Muscle layer of colon (tissue), 2 donors: Measurements from ENCODE around the gene MALT1.

ENCODE experiments used
- H3K27ac ChIP-seq: one replicate; pipeline ENCODE4 v1.7.0; 2013; ENCODE audit warnings: low read depth, mild to moderate bottlenecking, low read length, moderate library complexity
- H3K27me3 ChIP-seq, 2 donors: one replicate each; pipeline ENCODE4 v1.7.0; 2013; ENCODE audit warnings: low read length in 2 of 2, mild to moderate bottlenecking in 2 of 2; ENCODE audit not compliant: insufficient read depth in 2 of 2, control insufficient read depth in 1 of 2
- H3K36me3 ChIP-seq: one replicate; pipeline ENCODE4 v1.7.0; 2013; ENCODE audit warnings: mild to moderate bottlenecking, low read length; ENCODE audit not compliant: insufficient read depth
- H3K4me1 ChIP-seq: one replicate; pipeline ENCODE4 v1.7.0; 2013; ENCODE audit warnings: mild to moderate bottlenecking, low read length; ENCODE audit not compliant: insufficient read depth
- H3K4me3 ChIP-seq, 2 donors: one replicate each; pipeline ENCODE4 v1.7.0; 2013; ENCODE audit warnings: low read length in 2 of 2, low read depth in 1 of 2, mild to moderate bottlenecking in 1 of 2, moderate library complexity in 1 of 2
- H3K9ac ChIP-seq: one replicate; pipeline ENCODE4 v1.7.0; 2013; ENCODE audit warnings: low read length
- H3K9me3 ChIP-seq: one replicate; pipeline ENCODE4 v1.7.0; 2013; ENCODE audit warnings: mild to moderate bottlenecking, low read length
- donor health status: abdominal sarcoma.
- donor health status: Adenocarcinoma of cecum.

MALT1 gene

DNA sequence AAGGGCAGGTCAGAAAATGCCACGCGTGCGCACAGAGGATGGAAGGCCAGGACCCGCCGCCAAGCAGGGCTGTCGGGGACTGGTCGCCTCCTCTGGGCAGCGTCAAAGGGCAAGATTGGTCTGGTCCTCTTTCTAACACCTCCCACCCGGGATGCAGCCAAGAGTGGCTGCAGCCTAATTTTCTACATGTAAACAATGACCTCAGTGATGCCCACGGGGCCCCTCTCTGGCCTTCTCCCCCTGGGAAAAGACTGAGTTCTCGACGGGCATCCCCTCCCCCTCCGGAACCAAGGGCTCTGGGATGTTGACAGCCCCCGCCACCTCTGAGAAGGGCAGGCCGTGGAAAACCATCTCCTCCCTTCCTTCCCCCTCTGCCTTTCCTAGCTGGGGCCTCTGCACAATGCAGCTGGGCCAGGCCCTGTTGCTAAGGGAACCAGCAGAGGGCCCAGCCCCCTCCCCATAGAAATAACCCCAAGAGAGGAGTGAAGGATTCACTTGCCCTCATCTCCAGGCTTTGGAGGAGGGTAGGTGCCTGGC is 113.4 kb downstream of the MALT1 start:
- no peak overlapping the region for H3K9ac ChIP-seq
- no peaks in the 10 kb centered on the region for H3K36me3 ChIP-seq
- no peaks in the 10 kb centered on the region for H3K27me3 ChIP-seq
- peaks cover 19% of the 10 kb centered on the region for H3K4me1 ChIP-seq
- no peak overlapping the region for H3K27ac ChIP-seq
- H3K9me3 ChIP-seq: no peaks in the 10 kb centered on the region
- H3K4me3 ChIP-seq: no peak overlapping the region

DNA sequence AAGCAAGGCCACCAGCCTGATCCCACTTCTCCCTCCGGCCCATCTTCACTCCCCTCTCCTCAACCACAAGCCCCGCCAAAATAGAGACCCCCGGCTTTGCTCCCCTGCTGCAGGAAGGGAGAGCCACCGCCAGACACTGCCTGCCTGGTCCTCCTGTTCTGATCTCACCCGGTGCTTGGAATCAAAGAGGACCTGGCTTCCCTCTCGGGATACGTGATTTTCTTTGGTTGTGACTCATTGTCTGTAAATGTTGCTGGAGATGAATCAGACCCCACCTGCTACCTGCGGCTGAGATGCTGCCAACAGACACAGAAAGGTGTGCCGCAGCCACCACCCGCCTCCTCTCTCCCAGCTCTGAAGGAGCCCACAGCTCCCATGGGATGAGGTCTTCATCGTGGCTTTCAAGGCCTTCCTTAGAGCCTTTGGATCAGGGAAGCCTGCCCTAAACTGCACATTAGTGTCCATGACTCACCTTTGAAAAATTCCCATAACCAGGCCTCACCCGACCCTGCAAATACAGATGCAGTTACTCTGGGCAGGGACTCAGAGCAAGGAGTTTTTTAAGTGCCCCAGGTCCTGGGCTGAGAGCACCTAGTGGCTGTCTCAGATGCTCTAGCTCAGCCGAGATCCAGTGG is 114.0 kb downstream of the MALT1 start:
- Histone ChIP-seq H3K27ac (no peak overlapping the region), H3K9ac (no peak overlapping the region)

DNA sequence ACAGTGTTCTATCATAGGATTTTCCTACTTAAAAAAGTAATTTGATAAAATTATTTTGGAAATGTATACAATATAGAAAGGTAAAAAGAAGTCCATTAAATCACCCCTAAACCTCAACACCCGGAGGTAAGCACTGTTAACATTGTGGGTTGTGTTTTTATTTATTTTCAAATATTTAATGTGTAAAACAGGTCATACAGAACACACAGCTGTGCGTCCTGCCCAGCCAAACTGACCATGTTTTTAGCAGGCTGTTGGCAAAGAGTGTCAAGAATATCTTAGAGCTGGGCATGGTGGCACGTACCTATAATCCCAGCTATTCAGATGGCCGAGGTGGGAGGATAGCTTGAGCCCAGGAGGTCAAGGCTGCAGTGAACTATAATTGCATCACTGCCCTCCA is 114.6 kb downstream of the MALT1 start:
- H3K27ac ChIP-seq: no peak overlapping the region
- H3K9ac ChIP-seq: no peak overlapping the region
- no peak overlapping the region for H3K4me3 ChIP-seq
- H3K27me3 ChIP-seq: no peaks in the 10 kb centered on the region
- no peaks in the 10 kb centered on the region for H3K9me3 ChIP-seq
- no peaks in the 10 kb centered on the region for H3K36me3 ChIP-seq
- H3K4me1 ChIP-seq: peaks cover 16% of the 10 kb centered on the region

More for the DNA sequence above, 114.0 kb downstream of the MALT1 start:
- H3K36me3 ChIP-seq: no peaks in the 10 kb centered on the region
- no peak overlapping the region for H3K4me3 ChIP-seq
- H3K4me1 ChIP-seq: peaks cover 16% of the 10 kb centered on the region
- no peaks in the 10 kb centered on the region for H3K27me3 ChIP-seq
- H3K9me3 ChIP-seq: no peaks in the 10 kb centered on the region

DNA sequence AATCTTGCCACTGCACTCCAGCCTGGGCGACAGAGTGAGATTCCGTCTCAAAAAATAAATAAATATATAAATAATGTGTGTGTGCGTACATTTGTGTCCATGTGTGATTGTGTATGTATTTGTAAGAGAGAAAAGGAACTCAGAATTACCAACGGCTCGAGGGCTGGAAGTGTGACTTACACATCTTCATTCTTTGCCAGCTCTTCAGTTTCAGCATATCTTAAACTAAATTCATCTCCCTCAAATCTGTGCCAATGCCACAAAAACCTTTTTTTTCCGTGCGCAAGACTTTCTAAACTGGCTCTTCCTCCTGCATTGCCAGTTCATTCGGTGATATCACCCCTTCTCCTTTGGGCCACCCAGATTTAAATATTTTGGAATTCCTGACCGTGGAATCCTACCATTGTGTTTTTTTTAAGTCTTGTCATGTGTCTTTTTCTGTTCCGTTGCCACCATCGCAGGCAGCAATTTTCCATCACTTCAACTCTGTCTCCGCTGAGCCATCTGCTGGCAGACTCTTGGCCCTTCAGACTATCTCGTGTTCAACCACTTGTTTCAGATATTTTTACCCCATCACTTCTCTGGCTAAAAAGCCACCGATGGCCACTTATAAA is 116.4 kb downstream of the MALT1 start:
- no peak overlapping the region for H3K4me3 ChIP-seq
- peaks cover 16% of the 10 kb centered on the region for H3K4me1 ChIP-seq
- H3K27me3 ChIP-seq: no peaks in the 10 kb centered on the region
- no peak overlapping the region for H3K27ac ChIP-seq
- H3K9ac ChIP-seq: no peak overlapping the region
- H3K36me3 ChIP-seq: no peaks in the 10 kb centered on the region
- H3K9me3 ChIP-seq: no peaks in the 10 kb centered on the region

DNA sequence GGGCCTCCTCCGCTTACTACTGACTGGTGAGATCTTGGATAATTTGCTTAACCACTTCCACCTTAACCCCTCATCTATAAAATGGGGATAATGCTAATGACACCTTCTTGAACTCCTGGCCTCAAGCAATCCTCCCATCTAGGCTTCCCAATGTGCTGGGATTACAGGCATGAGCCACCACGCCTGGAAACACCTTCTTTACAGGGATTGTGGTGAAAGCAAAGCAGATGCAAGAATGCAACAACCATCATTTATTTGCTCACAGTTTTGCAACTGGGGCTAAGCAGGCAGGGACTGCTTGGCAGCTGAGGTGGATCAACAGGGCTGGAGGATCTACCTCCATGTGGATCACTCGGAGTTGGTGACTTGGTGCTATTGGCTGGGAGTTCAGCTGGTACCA is 117.2 kb downstream of the MALT1 start:
- Histone ChIP-seq H3K4me3 (no peak overlapping the region), H3K27me3 (no peaks in the 10 kb centered on the region), H3K9me3 (no peaks in the 10 kb centered on the region), H3K27ac (no peak overlapping the region), H3K36me3 (no peaks in the 10 kb centered on the region), H3K4me1 (peaks cover 16% of the 10 kb centered on the region), H3K9ac (no peak overlapping the region)

DNA sequence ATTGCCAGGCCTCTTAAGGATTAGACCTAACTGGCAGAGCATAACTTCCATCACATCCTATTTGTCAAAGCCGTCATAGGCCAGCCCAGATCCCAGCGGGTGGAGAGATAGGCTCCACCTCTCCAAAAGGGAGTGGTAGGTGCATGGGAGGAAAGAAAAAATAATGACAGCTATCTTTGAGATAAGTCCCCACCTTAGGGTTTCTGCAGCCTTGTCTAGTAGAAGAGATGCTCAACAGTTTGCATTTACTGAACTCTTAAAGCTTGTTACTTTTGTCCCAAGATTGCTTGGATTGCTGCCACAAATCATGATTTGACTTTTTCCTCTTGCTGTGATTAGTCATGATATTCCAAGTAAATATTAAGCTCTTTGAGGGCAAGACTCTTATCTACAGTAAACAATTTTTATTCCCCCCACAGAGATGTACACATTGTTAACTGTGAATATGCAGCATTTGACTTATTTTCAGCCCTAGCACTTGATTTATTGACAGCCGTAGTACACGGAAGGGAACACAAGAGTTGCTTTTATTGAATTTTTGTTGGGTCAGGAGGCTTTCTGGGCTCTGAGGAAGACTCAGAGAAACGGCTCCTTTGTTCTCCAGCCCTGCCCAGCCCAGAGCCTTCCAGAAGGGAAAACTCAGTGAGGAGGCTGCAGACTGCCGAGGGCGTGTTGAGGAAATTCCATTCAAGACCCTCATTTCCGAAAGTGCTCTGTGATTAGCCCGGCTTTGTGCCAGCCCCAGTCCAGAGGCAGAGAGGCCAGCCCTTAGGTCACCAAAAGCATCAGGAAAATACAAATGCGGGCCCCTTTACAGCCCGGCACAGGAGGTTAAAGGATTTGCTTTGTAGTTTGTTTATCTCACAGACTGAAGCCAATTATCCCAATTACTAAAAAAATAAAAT is 118.0 kb downstream of the MALT1 start:
- no peaks in the 10 kb centered on the region for H3K36me3 ChIP-seq
- H3K27me3 ChIP-seq: no peaks in the 10 kb centered on the region
- no peak overlapping the region for H3K9ac ChIP-seq
- H3K4me3 ChIP-seq: no peak overlapping the region
- no peaks in the 10 kb centered on the region for H3K9me3 ChIP-seq
- H3K4me1 ChIP-seq: peaks cover 15% of the 10 kb centered on the region
- H3K27ac ChIP-seq: no peak overlapping the region

DNA sequence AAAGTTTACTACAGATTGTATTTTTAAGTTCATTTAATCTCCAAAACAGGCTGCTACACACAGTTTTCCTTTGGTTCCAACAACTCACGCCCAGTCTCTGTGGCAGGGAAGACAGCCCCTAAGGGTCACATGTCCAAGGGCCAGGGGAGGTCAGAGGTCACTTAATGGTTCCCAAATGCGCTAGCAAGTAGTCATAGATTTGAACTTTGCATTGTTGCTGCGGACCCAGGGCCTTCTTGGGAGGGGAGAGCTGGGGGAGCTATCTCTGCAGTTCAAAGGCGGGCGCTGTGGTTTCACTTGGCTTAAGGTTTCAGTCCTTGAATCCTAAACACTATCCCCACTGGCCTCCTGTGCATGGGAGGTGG is 118.6 kb downstream of the MALT1 start:
- Histone ChIP-seq H3K4me1 (peaks cover 9% of the 10 kb centered on the region), H3K27ac (no peak overlapping the region), H3K4me3 (no peak overlapping the region), H3K27me3 (no peaks in the 10 kb centered on the region), H3K36me3 (no peaks in the 10 kb centered on the region), H3K9me3 (no peaks in the 10 kb centered on the region), H3K9ac (no peak overlapping the region)

DNA sequence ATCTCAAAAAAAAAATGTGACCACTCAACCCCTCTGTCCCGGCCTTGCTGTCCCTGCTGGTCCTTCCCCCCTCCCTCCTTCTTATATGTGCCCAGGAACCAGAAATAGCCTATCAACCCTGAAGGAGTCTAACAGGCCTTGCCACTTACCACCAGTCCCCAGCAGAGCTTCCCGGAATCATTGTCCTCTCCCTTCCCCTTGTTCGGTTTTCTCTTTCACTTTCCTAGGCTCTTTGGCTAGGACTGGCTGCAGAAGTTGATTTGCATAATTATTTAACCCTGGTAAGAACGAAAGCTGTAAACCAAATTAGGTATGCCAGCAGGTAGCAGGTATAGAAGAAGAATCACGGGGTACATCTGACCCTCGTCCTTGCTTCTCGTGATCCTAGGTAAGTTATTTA is 120.8 kb downstream of the MALT1 start:
- Histone ChIP-seq H3K4me1 (no peaks in the 10 kb centered on the region), H3K9ac (no peak overlapping the region), H3K27me3 (no peaks in the 10 kb centered on the region), H3K9me3 (no peaks in the 10 kb centered on the region), H3K27ac (no peak overlapping the region), H3K4me3 (no peak overlapping the region), H3K36me3 (no peaks in the 10 kb centered on the region)

DNA sequence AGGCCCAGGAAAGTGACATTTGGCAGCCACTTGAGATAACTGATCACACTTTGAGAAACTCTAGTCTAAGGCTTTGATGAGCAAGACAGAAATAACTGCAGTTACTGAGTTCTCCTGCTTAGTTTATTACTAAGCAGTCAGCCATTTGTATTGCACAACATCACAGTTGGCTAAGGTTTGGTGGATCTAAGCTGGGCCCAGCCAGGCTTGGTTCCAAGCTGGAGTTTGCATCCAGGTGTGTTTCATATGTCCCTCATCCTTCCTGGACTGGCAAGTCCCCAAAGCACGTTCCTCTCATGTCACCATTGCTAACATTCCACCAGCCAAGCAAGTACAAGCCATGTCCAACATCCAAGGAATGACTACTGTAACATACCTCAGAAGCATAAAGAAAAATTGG is 122.1 kb downstream of the MALT1 start:
- no peak overlapping the region for H3K4me3 ChIP-seq
- H3K4me1 ChIP-seq: no peaks in the 10 kb centered on the region
- H3K27me3 ChIP-seq: no peaks in the 10 kb centered on the region
- H3K9me3 ChIP-seq: no peaks in the 10 kb centered on the region
- H3K9ac ChIP-seq: no peak overlapping the region
- H3K27ac ChIP-seq: no peak overlapping the region
- H3K36me3 ChIP-seq: no peaks in the 10 kb centered on the region

DNA sequence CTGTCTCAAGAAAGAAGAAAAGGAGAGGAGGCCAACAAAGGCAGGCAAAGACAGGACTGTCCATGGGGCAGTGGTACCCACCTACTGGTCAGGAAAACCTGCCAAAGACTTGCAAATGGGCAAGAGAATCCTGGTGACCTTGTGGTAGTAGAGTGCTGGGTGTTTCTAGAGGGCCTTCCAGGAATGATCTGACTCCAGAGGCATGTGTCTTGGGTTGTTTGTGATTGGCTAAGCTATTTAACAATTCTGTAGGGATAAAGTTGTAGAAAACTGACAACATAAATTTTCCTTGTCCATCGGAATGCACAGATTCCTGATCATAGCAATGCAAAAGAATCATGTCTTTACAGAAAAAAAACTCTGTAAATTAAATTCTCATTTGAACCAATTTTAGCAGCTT is 125.0 kb downstream of the MALT1 start:
- H3K27me3 ChIP-seq: no peaks in the 10 kb centered on the region
- no peak overlapping the region for H3K9ac ChIP-seq
- no peaks in the 10 kb centered on the region for H3K4me1 ChIP-seq
- no peak overlapping the region for H3K4me3 ChIP-seq
- no peaks in the 10 kb centered on the region for H3K36me3 ChIP-seq
- no peak overlapping the region for H3K27ac ChIP-seq
- no peaks in the 10 kb centered on the region for H3K9me3 ChIP-seq

DNA sequence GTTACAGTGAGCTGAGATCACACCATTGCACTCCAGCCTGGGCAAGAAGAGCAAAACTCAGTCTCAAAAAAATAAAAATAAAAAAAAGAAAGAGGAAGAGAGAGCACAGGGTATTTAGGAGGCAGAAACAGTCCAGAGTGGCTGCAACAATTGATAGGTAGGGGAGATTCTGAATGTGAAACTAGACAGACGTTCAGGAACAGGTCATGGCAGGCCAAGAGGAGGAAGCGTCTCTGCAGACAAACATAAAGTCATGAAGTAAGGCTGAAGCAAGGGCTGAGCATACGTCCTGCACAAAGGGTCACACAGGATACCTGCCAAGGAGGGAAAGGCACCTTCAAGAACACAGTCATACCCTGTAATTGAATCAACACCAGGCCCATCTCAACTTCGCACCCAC is 129.3 kb downstream of the MALT1 start:
- Histone ChIP-seq H3K9me3 (no peaks in the 10 kb centered on the region), H3K9ac (no peak overlapping the region), H3K27me3 (no peaks in the 10 kb centered on the region), H3K27ac (no peak overlapping the region), H3K4me1 (no peaks in the 10 kb centered on the region), H3K36me3 (no peaks in the 10 kb centered on the region), H3K4me3 (no peak overlapping the region)
